Measurements from ENCODE around the gene CENPO.

The CENPO gene

GRCh38 chr2:24787532-24787931 is 5.7 kb upstream of the CENPO start:
- H2BK120ac ChIP-seq (ENCODE audit: low read depth, low read length) = no peak overlapping the region
- peaks cover 11 to 18% of the 10 kb centered on the region in 2 experiments for H3K36me3 ChIP-seq (ENCODE audit: control insufficient read depth in 1 of 2, insufficient read depth in 2 of 2, low read depth in 1 of 2, low read length in 2 of 2)
- no peak overlapping the region for H4K8ac ChIP-seq (ENCODE audit: low read length)
- DNase-seq = no peak
- H3K4me2 ChIP-seq (ENCODE audit: low read length, poor library complexity, severe bottlenecking) = no peak overlapping the region
- H3K27ac ChIP-seq (ENCODE audit: low read length, poor library complexity, severe bottlenecking) = no peak overlapping the region
- H2BK15ac ChIP-seq (ENCODE audit: low read depth, poor library complexity, severe bottlenecking) = no peak overlapping the region
- WGBS = 82% methylated on average over 2 of the region's 2 CpGs
- H3K27me3 ChIP-seq (ENCODE audit: control insufficient read depth in 1 of 2, insufficient read depth in 1 of 2, low read length in 2 of 2) = no peaks in the 10 kb centered on the region
- H3K14ac ChIP-seq (ENCODE audit: low read length in 2 of 2) = no peak overlapping the region
- H4K91ac ChIP-seq (ENCODE audit: low read length) = no peak overlapping the region
- H3K4me3 ChIP-seq (ENCODE audit: insufficient read depth in 1 of 2, low read depth in 1 of 2, low read length in 2 of 2) = no peak overlapping the region
- H2BK12ac ChIP-seq (ENCODE audit: low read length in 2 of 2) = no peak overlapping the region
- H3K4ac ChIP-seq (ENCODE audit: low read depth in 1 of 2, low read length in 2 of 2) = no peak overlapping the region
- H3K4me1 ChIP-seq (ENCODE audit: control insufficient read depth, insufficient read depth, low read depth, low read length) = no peaks in the 10 kb centered on the region
- H3K23ac ChIP-seq (ENCODE audit: low read length in 2 of 2) = no peak overlapping the region
- H2AFZ ChIP-seq (ENCODE audit: low read depth, low read length) = no peak overlapping the region
- no peak overlapping the region for H3K18ac ChIP-seq (ENCODE audit: low read depth in 1 of 2, low read length in 2 of 2)
- no peak overlapping the region for H2BK5ac ChIP-seq (ENCODE audit: low read depth, low read length, poor library complexity, severe bottlenecking)
- peaks cover 4% of the 10 kb centered on the region for H3K9me3 ChIP-seq (ENCODE audit: control insufficient read depth, low read length)
- peaks cover under 1% of the 10 kb centered on the region for H3K79me1 ChIP-seq (replicated peaks; ENCODE audit: low read length, poor library complexity, severe bottlenecking)
- no peak overlapping the region for H2AK5ac ChIP-seq (ENCODE audit: low read length, severe bottlenecking)
- H3K9ac ChIP-seq (ENCODE audit: low read length) = no peak overlapping the region

- Histone ChIP-seq H3K27ac (ENCODE audit: low read length, poor library complexity, severe bottlenecking) (no peak overlapping the region), H4K8ac (ENCODE audit: low read length) (no peak overlapping the region), H3K36me3 (ENCODE audit: control insufficient read depth in 1 of 2, insufficient read depth in 2 of 2, low read depth in 1 of 2, low read length in 2 of 2) (peaks cover 11 to 18% of the 10 kb centered on the region in 2 experiments), H2BK12ac (ENCODE audit: low read length in 2 of 2) (no peak overlapping the region), H3K27me3 (ENCODE audit: control insufficient read depth in 1 of 2, insufficient read depth in 1 of 2, low read length in 2 of 2) (no peaks in the 10 kb centered on the region), H4K91ac (ENCODE audit: low read length) (no peak overlapping the region), H2AFZ (ENCODE audit: low read depth, low read length) (no peak overlapping the region), H3K18ac (ENCODE audit: low read depth in 1 of 2, low read length in 2 of 2) (no peak overlapping the region), H2BK120ac (ENCODE audit: low read depth, low read length) (no peak overlapping the region), H2BK15ac (ENCODE audit: low read depth, poor library complexity, severe bottlenecking) (no peak overlapping the region), H3K9me3 (ENCODE audit: control insufficient read depth, low read length) (peaks cover 4% of the 10 kb centered on the region), H3K4me3 (ENCODE audit: insufficient read depth in 1 of 2, low read depth in 1 of 2, low read length in 2 of 2) (no peak overlapping the region), H2BK5ac (ENCODE audit: low read depth, low read length, poor library complexity, severe bottlenecking) (no peak overlapping the region), H3K4me1 (ENCODE audit: control insufficient read depth, insufficient read depth, low read depth, low read length) (no peaks in the 10 kb centered on the region), H3K9ac (ENCODE audit: low read length) (no peak overlapping the region), H2AK5ac (ENCODE audit: low read length, severe bottlenecking) (no peak overlapping the region), H3K23ac (ENCODE audit: low read length in 2 of 2) (no peak overlapping the region), H3K79me1 (replicated peaks; ENCODE audit: low read length, poor library complexity, severe bottlenecking) (peaks cover 3% of the 10 kb centered on the region), H3K4me2 (ENCODE audit: low read length, poor library complexity, severe bottlenecking) (no peak overlapping the region), H3K14ac (ENCODE audit: low read length in 2 of 2) (no peak overlapping the region), H3K4ac (ENCODE audit: low read depth in 1 of 2, low read length in 2 of 2) (no peak overlapping the region)
- 56% methylated on average over 3 of the region's 3 CpGs for WGBS
- DNase-seq = no peak
Observed at GRCh38 chr2:24788816-24789215, 4.4 kb upstream of the CENPO start.

- Histone ChIP-seq H3K9ac (ENCODE audit: low read length) (peak overlapping the region; percentile 96), H3K79me1 (replicated peaks; ENCODE audit: low read length, poor library complexity, severe bottlenecking) (peaks cover 3% of the 10 kb centered on the region), H2AK5ac (ENCODE audit: low read length, severe bottlenecking) (no peak overlapping the region), H3K36me3 (ENCODE audit: control insufficient read depth in 1 of 2, insufficient read depth in 2 of 2, low read depth in 1 of 2, low read length in 2 of 2) (peaks cover 11 to 18% of the 10 kb centered on the region in 2 experiments), H2BK120ac (ENCODE audit: low read depth, low read length) (no peak overlapping the region), H2AFZ (ENCODE audit: low read depth, low read length) (no peak overlapping the region), H2BK12ac (ENCODE audit: low read length in 2 of 2) (no peak overlapping the region), H3K4ac (ENCODE audit: low read depth in 1 of 2, low read length in 2 of 2) (no peak overlapping the region), H3K4me3 (ENCODE audit: insufficient read depth in 1 of 2, low read depth in 1 of 2, low read length in 2 of 2) (no peak overlapping the region), H3K4me2 (ENCODE audit: low read length, poor library complexity, severe bottlenecking) (no peak overlapping the region), H3K18ac (ENCODE audit: low read depth in 1 of 2, low read length in 2 of 2) (no peak overlapping the region), H3K27ac (ENCODE audit: low read length, poor library complexity, severe bottlenecking) (no peak overlapping the region), H2BK15ac (ENCODE audit: low read depth, poor library complexity, severe bottlenecking) (no peak overlapping the region), H2BK5ac (ENCODE audit: low read depth, low read length, poor library complexity, severe bottlenecking) (no peak overlapping the region), H3K14ac (ENCODE audit: low read length in 2 of 2) (no peak overlapping the region), H3K27me3 (ENCODE audit: control insufficient read depth in 1 of 2, insufficient read depth in 1 of 2, low read length in 2 of 2) (no peaks in the 10 kb centered on the region), H3K9me3 (ENCODE audit: control insufficient read depth, low read length) (no peaks in the 10 kb centered on the region), H3K4me1 (ENCODE audit: control insufficient read depth, insufficient read depth, low read depth, low read length) (peaks cover 2% of the 10 kb centered on the region), H3K23ac (ENCODE audit: low read length in 2 of 2) (no peak overlapping the region), H4K91ac (ENCODE audit: low read length) (no peak overlapping the region), H4K8ac (ENCODE audit: low read length) (no peak overlapping the region)
- DNase-seq = no peak
- WGBS = 99% methylated on average over 5 of the region's 5 CpGs
Observed at GRCh38 chr2:24791452-24791851, 1.8 kb upstream of the CENPO start.

- peak overlapping the region in 1 of 2 experiments; percentile 99 for H3K4ac ChIP-seq (ENCODE audit: low read depth in 1 of 2, low read length in 2 of 2)
- peaks cover 16 to 18% of the 10 kb centered on the region in 2 experiments for H3K36me3 ChIP-seq (ENCODE audit: control insufficient read depth in 1 of 2, insufficient read depth in 2 of 2, low read depth in 1 of 2, low read length in 2 of 2)
- no peak overlapping the region for H2AK5ac ChIP-seq (ENCODE audit: low read length, severe bottlenecking)
- WGBS = 0% methylated on average over 5 of the region's 6 CpGs
- no peak overlapping the region for H3K23ac ChIP-seq (ENCODE audit: low read length in 2 of 2)
- peak overlapping the region; percentile 89 to 96 for H3K4me3 ChIP-seq (ENCODE audit: insufficient read depth in 1 of 2, low read depth in 1 of 2, low read length in 2 of 2)
- H2AFZ ChIP-seq (ENCODE audit: low read depth, low read length) = peak overlapping the region; percentile 29
- H3K9ac ChIP-seq (ENCODE audit: low read length) = peak overlapping the region; percentile 96
- H2BK5ac ChIP-seq (ENCODE audit: low read depth, low read length, poor library complexity, severe bottlenecking) = no peak overlapping the region
- H3K27ac ChIP-seq (ENCODE audit: low read length, poor library complexity, severe bottlenecking) = peak overlapping the region; percentile 93
- peak overlapping the region; percentile 6 for H2BK120ac ChIP-seq (ENCODE audit: low read depth, low read length)
- peaks cover 2% of the 10 kb centered on the region for H3K4me1 ChIP-seq (ENCODE audit: control insufficient read depth, insufficient read depth, low read depth, low read length)
- peak overlapping the region; percentile 69 for H3K4me2 ChIP-seq (ENCODE audit: low read length, poor library complexity, severe bottlenecking)
- no peak overlapping the region for H2BK15ac ChIP-seq (ENCODE audit: low read depth, poor library complexity, severe bottlenecking)
- H4K8ac ChIP-seq (ENCODE audit: low read length) = no peak overlapping the region
- H3K27me3 ChIP-seq (ENCODE audit: control insufficient read depth in 1 of 2, insufficient read depth in 1 of 2, low read length in 2 of 2) = no peaks in the 10 kb centered on the region
- H3K18ac ChIP-seq (ENCODE audit: low read depth in 1 of 2, low read length in 2 of 2) = peak overlapping the region; percentile 46 to 81
- no peak overlapping the region for H4K91ac ChIP-seq (ENCODE audit: low read length)
- no peaks in the 10 kb centered on the region for H3K9me3 ChIP-seq (ENCODE audit: control insufficient read depth, low read length)
- DNase-seq = no peak
- peaks cover 8% of the 10 kb centered on the region for H3K79me1 ChIP-seq (replicated peaks; ENCODE audit: low read length, poor library complexity, severe bottlenecking)
- no peak overlapping the region for H3K14ac ChIP-seq (ENCODE audit: low read length in 2 of 2)
- H2BK12ac ChIP-seq (ENCODE audit: low read length in 2 of 2) = no peak overlapping the region
Observed at GRCh38 chr2:24792542-24792873, 717 bp upstream of the CENPO start.
